ENCODE results near the gene AP5S1. TPM values are rescaled to one million over a fixed set of nuclear protein-coding genes. Genes with fewer than 3 reads are reported as not detected.
A peak's percentile ranks its signal among the peaks of the same experiment; 100 is the strongest.

Gene AP5S1
- total and polyA plus RNA-seq, 10 of the 15 experiments (the other 5 are each of a cell fraction or from before 2014, with no cell fraction given), result 3.8 to 13.2 (median 7.8) TPM

- 13% methylated on average over 10 of the region's 19 CpGs for WGBS (ENCODE audit: insufficient coverage, insufficient replicate concordance, low lambda C conversion rate, missing lambda C conversion rate)
- peak; percentile 7 for ATAC-seq
- POLR2A ChIA-PET, result interaction anchor here (0.7 to 1.0 kb wide), 4 partner anchors 15 to 502 kb away, joined by 4 to 6 read pairs (median 6); no protein-coding TSS in a partner anchor
- peak overlapping the region; percentile 68 for H3K9ac ChIP-seq (ENCODE audit: control insufficient read depth, insufficient read depth, low read length)
- H2AFZ ChIP-seq (ENCODE audit: control insufficient read depth, low read depth, low read length), result no peak overlapping the region
- RAD21 ChIA-PET (ENCODE audit: unreplicated experiment), result interaction anchor here (0.7 kb wide), 1 partner anchor 11 kb away, joined by 6 read pairs; the partner anchor contains the start of gene CENPB
- CTCF ChIA-PET, result interaction anchor here (0.6 to 3.8 kb wide), 3 partner anchors 9 to 81 kb away, joined by 3 to 33 read pairs (median 3); partner anchors contain the start of gene AP5S1
- H3K4me2 ChIP-seq (ENCODE audit: control insufficient read depth, insufficient read depth), result peak overlapping the region; percentile 85
- DNase-seq (ENCODE audit: low read depth, low spot score), result no peak
- intact Hi-C loops (cut with micrococcal nuclease; ENCODE audit: unreplicated experiment) (loop anchor here (2.0 to 5.0 kb wide), 2 partner anchors 23 to 110 kb away; partner anchors contain the start of gene AP5S1), in situ Hi-C loops (cut with MboI) (no loop called here)
- H3K36me3 ChIP-seq (ENCODE audit: control insufficient read depth in 2 of 2, insufficient read depth in 2 of 2, low read length in 1 of 2), result peaks cover 5 to 13% of the 10 kb centered on the region in 2 experiments
- H3K4me3 ChIP-seq, result peak overlapping the region; percentile 77
- peaks cover 43% of the 10 kb centered on the region for H3K4me1 ChIP-seq (ENCODE audit: control insufficient read depth, insufficient read depth, low read length)
- BruUV-seq (replicated peaks), result no TSS peak
- peak overlapping the region; percentile 62 for H3K27ac ChIP-seq (ENCODE audit: control insufficient read depth, insufficient read depth)
- no peaks in the 10 kb centered on the region for H3K9me3 ChIP-seq (replicated peaks; ENCODE audit: control insufficient read depth, insufficient read depth, low read length)
- FAIRE-seq, result peak; percentile 31
- peaks cover 18% of the 10 kb centered on the region for H3K79me2 ChIP-seq (ENCODE audit: control insufficient read depth, insufficient read depth, low read length)
- no peaks in the 10 kb centered on the region for H4K20me1 ChIP-seq (ENCODE audit: control insufficient read depth, insufficient read depth)
- H3K27me3 ChIP-seq (replicated peaks in 1 of 2; ENCODE audit: control insufficient read depth in 2 of 2, insufficient read depth in 2 of 2, low read length in 1 of 2), result no peaks in the 10 kb centered on the region
- SMC1A ChIA-PET (ENCODE audit: uncharacterized antibody, unreplicated experiment), result no interaction called here
- TF ChIP-seq LARP7 (IDR thresholded peaks at IDR 0.05), result no peak
- TF ChIP-seq, protein P1, sequence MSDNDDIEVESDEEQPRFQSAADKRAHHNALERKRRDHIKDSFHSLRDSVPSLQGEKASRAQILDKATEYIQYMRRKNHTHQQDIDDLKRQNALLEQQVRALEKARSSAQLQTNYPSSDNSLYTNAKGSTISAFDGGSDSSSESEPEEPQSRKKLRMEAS (IDR thresholded peaks at IDR 0.05; ENCODE audit: low read depth, low read length), result no peak
- no peak for TF ChIP-seq CREM (IDR thresholded peaks at IDR 0.05; ENCODE audit: low read depth)
- no peak for TF ChIP-seq HCFC1 (IDR thresholded peaks at IDR 0.05; ENCODE audit: low read length)
- TF ChIP-seq ZNF622 (IDR thresholded peaks at IDR 0.05), result no peak
- 0 out of 4 replicates have a peak, but pooled peaks of 1 of the 2 experiments have one; percentile 49 for TF ChIP-seq IKZF2 (IDR thresholded peaks at IDR 0.05)
- no peak for TF ChIP-seq SIX5 (IDR thresholded peaks at IDR 0.05; ENCODE audit: low read depth, low read length, severe bottlenecking)
- no peak for TF ChIP-seq CTCF (IDR thresholded peaks at IDR 0.05 in 2 of 3, conservative IDR thresholded peaks at IDR 0.05 in 1 of 3; ENCODE audit: control insufficient read depth in 2 of 3, extremely low read depth in 1 of 3, insufficient read depth in 1 of 3, low read depth in 3 of 3, low read length in 3 of 3)
- TF ChIP-seq BRCA1 (IDR thresholded peaks at IDR 0.05; ENCODE audit: low read depth, low read length), result no peak
- TF ChIP-seq ATF7 (IDR thresholded peaks at IDR 0.05; ENCODE audit: low read depth), result no peak
- TF ChIP-seq SKIL (IDR thresholded peaks at IDR 0.05; ENCODE audit: low read depth, poor library complexity, severe bottlenecking), result no peak
- TF ChIP-seq, protein P2, sequence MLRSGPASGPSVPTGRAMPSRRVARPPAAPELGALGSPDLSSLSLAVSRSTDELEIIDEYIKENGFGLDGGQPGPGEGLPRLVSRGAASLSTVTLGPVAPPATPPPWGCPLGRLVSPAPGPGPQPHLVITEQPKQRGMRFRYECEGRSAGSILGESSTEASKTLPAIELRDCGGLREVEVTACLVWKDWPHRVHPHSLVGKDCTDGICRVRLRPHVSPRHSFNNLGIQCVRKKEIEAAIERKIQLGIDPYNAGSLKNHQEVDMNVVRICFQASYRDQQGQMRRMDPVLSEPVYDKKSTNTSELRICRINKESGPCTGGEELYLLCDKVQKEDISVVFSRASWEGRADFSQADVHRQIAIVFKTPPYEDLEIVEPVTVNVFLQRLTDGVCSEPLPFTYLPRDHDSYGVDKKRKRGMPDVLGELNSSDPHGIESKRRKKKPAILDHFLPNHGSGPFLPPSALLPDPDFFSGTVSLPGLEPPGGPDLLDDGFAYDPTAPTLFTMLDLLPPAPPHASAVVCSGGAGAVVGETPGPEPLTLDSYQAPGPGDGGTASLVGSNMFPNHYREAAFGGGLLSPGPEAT (IDR thresholded peaks at IDR 0.05; ENCODE audit: low read depth), result 0 out of 2 replicates have a peak, but pooled peaks have one; percentile 33
- TF ChIP-seq MXI1 (IDR thresholded peaks at IDR 0.05; ENCODE audit: low read depth, low read length), result no peak
- TF ChIP-seq GATAD2B (conservative IDR thresholded peaks at IDR 0.05; ENCODE audit: low read depth), result no peak
- TF ChIP-seq FOXK2 (IDR thresholded peaks at IDR 0.05), result peak; percentile 29; the same call in 1 of the 2 replicates
- peak; percentile 51 for TF ChIP-seq RUNX3 (IDR thresholded peaks at IDR 0.05; ENCODE audit: low read length)
- TF ChIP-seq SUPT20H (IDR thresholded peaks at IDR 0.05; ENCODE audit: borderline replicate concordance, control insufficient read depth, low read depth, low read length), result no peak
- no peak for TF ChIP-seq POLR2A (IDR thresholded peaks at IDR 0.05; ENCODE audit: low read depth, low read length)
- no peak for TF ChIP-seq SMARCA5 (IDR thresholded peaks at IDR 0.05)
Observed at GRCh38 chr20:3797592-3798372, 22.6 kb upstream of the AP5S1 start.
